ENCODE results near the gene TMED6.
"Not testable (repeated sequence)": the region's sequence is repeated elsewhere in the genome, so short reads cannot be mapped to it uniquely, and the experiment has no call there.

DNA sequence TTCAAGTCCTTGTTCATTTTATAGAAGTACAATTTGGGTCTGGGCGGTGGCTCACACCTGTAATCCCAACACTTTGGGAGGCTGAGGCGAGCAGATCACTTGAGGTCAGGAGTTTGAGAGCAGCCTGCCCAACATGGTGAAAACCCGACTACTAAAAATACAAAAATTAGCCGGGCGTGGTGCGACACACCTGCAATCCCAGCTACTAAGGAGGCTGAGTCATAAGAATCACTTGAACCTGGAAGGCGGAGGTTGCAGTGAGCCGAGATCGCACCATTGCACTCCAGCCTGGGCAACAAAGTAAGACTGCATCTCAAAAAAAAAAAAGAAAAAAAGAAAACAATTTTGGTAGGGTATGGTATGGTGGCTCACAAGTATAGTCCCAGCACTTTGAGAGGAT, 8.5 kb upstream of the TMED6 start:
- TF ChIP-seq, protein P1, sequence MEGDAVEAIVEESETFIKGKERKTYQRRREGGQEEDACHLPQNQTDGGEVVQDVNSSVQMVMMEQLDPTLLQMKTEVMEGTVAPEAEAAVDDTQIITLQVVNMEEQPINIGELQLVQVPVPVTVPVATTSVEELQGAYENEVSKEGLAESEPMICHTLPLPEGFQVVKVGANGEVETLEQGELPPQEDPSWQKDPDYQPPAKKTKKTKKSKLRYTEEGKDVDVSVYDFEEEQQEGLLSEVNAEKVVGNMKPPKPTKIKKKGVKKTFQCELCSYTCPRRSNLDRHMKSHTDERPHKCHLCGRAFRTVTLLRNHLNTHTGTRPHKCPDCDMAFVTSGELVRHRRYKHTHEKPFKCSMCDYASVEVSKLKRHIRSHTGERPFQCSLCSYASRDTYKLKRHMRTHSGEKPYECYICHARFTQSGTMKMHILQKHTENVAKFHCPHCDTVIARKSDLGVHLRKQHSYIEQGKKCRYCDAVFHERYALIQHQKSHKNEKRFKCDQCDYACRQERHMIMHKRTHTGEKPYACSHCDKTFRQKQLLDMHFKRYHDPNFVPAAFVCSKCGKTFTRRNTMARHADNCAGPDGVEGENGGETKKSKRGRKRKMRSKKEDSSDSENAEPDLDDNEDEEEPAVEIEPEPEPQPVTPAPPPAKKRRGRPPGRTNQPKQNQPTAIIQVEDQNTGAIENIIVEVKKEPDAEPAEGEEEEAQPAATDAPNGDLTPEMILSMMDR (conservative IDR thresholded peaks at IDR 0.05; ENCODE audit: low read depth in 2 of 2): not testable (repeated sequence)
- TF ChIP-seq ZNF114 (CRISPR knock-in tag; IDR thresholded peaks at IDR 0.05); EZH2 (IDR thresholded peaks at IDR 0.05; ENCODE audit: low read depth, unreplicated experiment); POLR2AphosphoS5 (IDR thresholded peaks at IDR 0.05; ENCODE audit: low read depth); EZH2phosphoT487 (IDR thresholded peaks at IDR 0.05; ENCODE audit: unreplicated experiment); CREB1 (CRISPR knock-in tag; IDR thresholded peaks at IDR 0.05; ENCODE audit: low read depth); ZNF331 (CRISPR knock-in tag; IDR thresholded peaks at IDR 0.05; ENCODE audit: low read depth); NANOG (IDR thresholded peaks at IDR 0.05; ENCODE audit: borderline replicate concordance); JUNB (IDR thresholded peaks at IDR 0.05; ENCODE audit: unreplicated experiment): not testable (repeated sequence)
- TF ChIP-seq, protein P2, sequence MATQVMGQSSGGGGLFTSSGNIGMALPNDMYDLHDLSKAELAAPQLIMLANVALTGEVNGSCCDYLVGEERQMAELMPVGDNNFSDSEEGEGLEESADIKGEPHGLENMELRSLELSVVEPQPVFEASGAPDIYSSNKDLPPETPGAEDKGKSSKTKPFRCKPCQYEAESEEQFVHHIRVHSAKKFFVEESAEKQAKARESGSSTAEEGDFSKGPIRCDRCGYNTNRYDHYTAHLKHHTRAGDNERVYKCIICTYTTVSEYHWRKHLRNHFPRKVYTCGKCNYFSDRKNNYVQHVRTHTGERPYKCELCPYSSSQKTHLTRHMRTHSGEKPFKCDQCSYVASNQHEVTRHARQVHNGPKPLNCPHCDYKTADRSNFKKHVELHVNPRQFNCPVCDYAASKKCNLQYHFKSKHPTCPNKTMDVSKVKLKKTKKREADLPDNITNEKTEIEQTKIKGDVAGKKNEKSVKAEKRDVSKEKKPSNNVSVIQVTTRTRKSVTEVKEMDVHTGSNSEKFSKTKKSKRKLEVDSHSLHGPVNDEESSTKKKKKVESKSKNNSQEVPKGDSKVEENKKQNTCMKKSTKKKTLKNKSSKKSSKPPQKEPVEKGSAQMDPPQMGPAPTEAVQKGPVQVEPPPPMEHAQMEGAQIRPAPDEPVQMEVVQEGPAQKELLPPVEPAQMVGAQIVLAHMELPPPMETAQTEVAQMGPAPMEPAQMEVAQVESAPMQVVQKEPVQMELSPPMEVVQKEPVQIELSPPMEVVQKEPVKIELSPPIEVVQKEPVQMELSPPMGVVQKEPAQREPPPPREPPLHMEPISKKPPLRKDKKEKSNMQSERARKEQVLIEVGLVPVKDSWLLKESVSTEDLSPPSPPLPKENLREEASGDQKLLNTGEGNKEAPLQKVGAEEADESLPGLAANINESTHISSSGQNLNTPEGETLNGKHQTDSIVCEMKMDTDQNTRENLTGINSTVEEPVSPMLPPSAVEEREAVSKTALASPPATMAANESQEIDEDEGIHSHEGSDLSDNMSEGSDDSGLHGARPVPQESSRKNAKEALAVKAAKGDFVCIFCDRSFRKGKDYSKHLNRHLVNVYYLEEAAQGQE (IDR thresholded peaks at IDR 0.05; ENCODE audit: unreplicated experiment): not testable (repeated sequence)
- TF ChIP-seq, protein P3, sequence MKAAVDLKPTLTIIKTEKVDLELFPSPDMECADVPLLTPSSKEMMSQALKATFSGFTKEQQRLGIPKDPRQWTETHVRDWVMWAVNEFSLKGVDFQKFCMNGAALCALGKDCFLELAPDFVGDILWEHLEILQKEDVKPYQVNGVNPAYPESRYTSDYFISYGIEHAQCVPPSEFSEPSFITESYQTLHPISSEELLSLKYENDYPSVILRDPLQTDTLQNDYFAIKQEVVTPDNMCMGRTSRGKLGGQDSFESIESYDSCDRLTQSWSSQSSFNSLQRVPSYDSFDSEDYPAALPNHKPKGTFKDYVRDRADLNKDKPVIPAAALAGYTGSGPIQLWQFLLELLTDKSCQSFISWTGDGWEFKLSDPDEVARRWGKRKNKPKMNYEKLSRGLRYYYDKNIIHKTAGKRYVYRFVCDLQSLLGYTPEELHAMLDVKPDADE (IDR thresholded peaks at IDR 0.05): not testable (repeated sequence)

Measured in GM23338 (cell line).